ENCODE data around the gene MLLT11. TPM values are rescaled to one million over a fixed set of nuclear protein-coding genes. Genes with fewer than 3 reads are reported as not detected.

MLLT11 gene
- total and polyA plus RNA-seq, 2 of the 4 experiments (the other 2 are of a cell fraction): 3.6 to 17.5 TPM

Small RNA genes lying within 50 kb of the gene (microRNA-seq; reads per million reads assigned to microRNA genes)
- not detected for gene RNU6-884P (ENCODE audit: insufficient read depth, insufficient read length)

Small RNA genes lying within 50 kb of the gene (small RNA-seq; reads per million reads assigned to genes)
- gene RNU6-884P: 0.08 to 9.6 (median 2.3) reads per million in 5 experiments

Other genes starting within 250 kb of the MLLT11 start
- 26.3 and 28.1 TPM in 2 replicates for gene ARNT, start 183.8 kb upstream of the MLLT11 start, total RNA-seq (2012; rRNA removed)
- gene ARNT, start 183.8 kb upstream of the MLLT11 start, polyA plus RNA-seq (2012; rRNA removed): 15.7 and 19.7 TPM in 2 replicates
- not detected in 2 replicates for gene CTXND2, start 173.3 kb upstream of the MLLT11 start, total RNA-seq (2012; rRNA removed)
- not detected in 2 replicates for gene CTXND2, start 173.3 kb upstream of the MLLT11 start, polyA plus RNA-seq (2012; rRNA removed)
- 22.9 and 24.7 TPM in 2 replicates for gene SETDB1, start 134.0 kb upstream of the MLLT11 start, total RNA-seq (2012; rRNA removed)
- 16.6 and 18.7 TPM in 2 replicates for gene SETDB1, start 134.0 kb upstream of the MLLT11 start, polyA plus RNA-seq (2012; rRNA removed)
- 99.2 and 118 TPM in 2 replicates for gene CERS2, start 85.6 kb upstream of the MLLT11 start, total RNA-seq (2012; rRNA removed)
- gene CERS2, start 85.6 kb upstream of the MLLT11 start, polyA plus RNA-seq (2012; rRNA removed): 126 and 127 TPM in 2 replicates
- under 0.01 and 0.36 TPM in 2 replicates for gene ANXA9, start 78.1 kb upstream of the MLLT11 start, total RNA-seq (2012; rRNA removed)
- 0.16 and 0.21 TPM in 2 replicates for gene ANXA9, start 78.1 kb upstream of the MLLT11 start, polyA plus RNA-seq (2012; rRNA removed)
- gene MINDY1, start 53.5 kb upstream of the MLLT11 start, total RNA-seq (2012; rRNA removed): 5.8 and 6.6 TPM in 2 replicates
- gene MINDY1, start 53.5 kb upstream of the MLLT11 start, polyA plus RNA-seq (2012; rRNA removed): 6.6 and 7.3 TPM in 2 replicates
- 7.9 and 8.6 TPM in 2 replicates for gene PRUNE1, start 51.9 kb upstream of the MLLT11 start, total RNA-seq (2012; rRNA removed)
- 9.4 and 9.6 TPM in 2 replicates for gene PRUNE1, start 51.9 kb upstream of the MLLT11 start, polyA plus RNA-seq (2012; rRNA removed)
- gene BNIPL, start 23.8 kb upstream of the MLLT11 start, total RNA-seq (2012; rRNA removed): under 0.01 TPM in 1 of 2 replicates, not detected in the other
- gene BNIPL, start 23.8 kb upstream of the MLLT11 start, polyA plus RNA-seq (2012; rRNA removed): 0.10 and 0.38 TPM in 2 replicates
- 0.54 and 0.83 TPM in 2 replicates for gene C1orf56, start 12.6 kb upstream of the MLLT11 start, total RNA-seq (2012; rRNA removed)
- gene C1orf56, start 12.6 kb upstream of the MLLT11 start, polyA plus RNA-seq (2012; rRNA removed): 1.2 and 1.5 TPM in 2 replicates
- 47.0 and 48.6 TPM in 2 replicates for gene CDC42SE1, start 775 bp upstream of the MLLT11 start, total RNA-seq (2012; rRNA removed)
- gene CDC42SE1, start 775 bp upstream of the MLLT11 start, polyA plus RNA-seq (2012; rRNA removed): 47.4 and 58.5 TPM in 2 replicates
- 11.9 and 12.9 TPM in 2 replicates for gene GABPB2, start 10.4 kb downstream of the MLLT11 start, total RNA-seq (2012; rRNA removed)
- 6.0 and 7.5 TPM in 2 replicates for gene GABPB2, start 10.4 kb downstream of the MLLT11 start, polyA plus RNA-seq (2012; rRNA removed)
- gene SEMA6C, start 86.2 kb downstream of the MLLT11 start, total RNA-seq (2012; rRNA removed): 0.36 and 0.56 TPM in 2 replicates
- 2.0 and 2.6 TPM in 2 replicates for gene SEMA6C, start 86.2 kb downstream of the MLLT11 start, polyA plus RNA-seq (2012; rRNA removed)
- gene TNFAIP8L2, start 96.3 kb downstream of the MLLT11 start, total RNA-seq (2012; rRNA removed): not detected in 2 replicates
- gene TNFAIP8L2, start 96.3 kb downstream of the MLLT11 start, polyA plus RNA-seq (2012; rRNA removed): not detected in 2 replicates
- gene LYSMD1, start 105.5 kb downstream of the MLLT11 start, total RNA-seq (2012; rRNA removed): 9.2 and 10.4 TPM in 2 replicates
- 5.0 and 5.9 TPM in 2 replicates for gene LYSMD1, start 105.5 kb downstream of the MLLT11 start, polyA plus RNA-seq (2012; rRNA removed)
- gene SCNM1, start 105.7 kb downstream of the MLLT11 start, total RNA-seq (2012; rRNA removed): 22.2 and 27.4 TPM in 2 replicates
- gene SCNM1, start 105.7 kb downstream of the MLLT11 start, polyA plus RNA-seq (2012; rRNA removed): 33.2 and 35.3 TPM in 2 replicates
- not detected in 2 replicates for gene TMOD4, start 115.6 kb downstream of the MLLT11 start, total RNA-seq (2012; rRNA removed)
- 0.22 and 0.27 TPM in 2 replicates for gene TMOD4, start 115.6 kb downstream of the MLLT11 start, polyA plus RNA-seq (2012; rRNA removed)
- 51.3 and 53.6 TPM in 2 replicates for gene VPS72, start 129.8 kb downstream of the MLLT11 start, total RNA-seq (2012; rRNA removed)
- 62.3 and 64.5 TPM in 2 replicates for gene VPS72, start 129.8 kb downstream of the MLLT11 start, polyA plus RNA-seq (2012; rRNA removed)
- gene PIP5K1A, start 138.2 kb downstream of the MLLT11 start, total RNA-seq (2012; rRNA removed): 52.5 and 59.1 TPM in 2 replicates
- gene PIP5K1A, start 138.2 kb downstream of the MLLT11 start, polyA plus RNA-seq (2012; rRNA removed): 85.5 and 105 TPM in 2 replicates
- gene PSMD4, start 194.3 kb downstream of the MLLT11 start, total RNA-seq (2012; rRNA removed): 289 and 349 TPM in 2 replicates
- gene PSMD4, start 194.3 kb downstream of the MLLT11 start, polyA plus RNA-seq (2012; rRNA removed): 282 and 314 TPM in 2 replicates
- gene ZNF687, start 221.9 kb downstream of the MLLT11 start, total RNA-seq (2012; rRNA removed): 5.7 and 6.4 TPM in 2 replicates
- gene ZNF687, start 221.9 kb downstream of the MLLT11 start, polyA plus RNA-seq (2012; rRNA removed): 10.8 and 13.7 TPM in 2 replicates

Data from IMR-90 (cell line).